ENCODE measurements around the gene ADAM8. TPM values are rescaled to one million over a fixed set of nuclear protein-coding genes. Genes with fewer than 3 reads are reported as not detected.

Gene ADAM8
- total RNA-seq, 1 donor = 84.9 TPM

GRCh38 chr10:133280391-133281059 lies 3.9 kb upstream of the ADAM8 start:
- Histone ChIP-seq H3K4me1 (ENCODE audit: insufficient read depth, low read length) (peaks cover 54% of the 10 kb centered on the region), H3K4me3 (ENCODE audit: low read length) (no peak overlapping the region), H3K27me3 (ENCODE audit: insufficient read depth, low read length) (no peaks in the 10 kb centered on the region), H3K9me3 (ENCODE audit: low read depth, low read length) (no peaks in the 10 kb centered on the region)

- Histone ChIP-seq H3K4me3 (ENCODE audit: low read length) (peak overlapping the region; percentile 22), H3K27me3 (ENCODE audit: insufficient read depth, low read length) (no peaks in the 10 kb centered on the region), H3K4me1 (ENCODE audit: insufficient read depth, low read length) (peaks cover 64% of the 10 kb centered on the region), H3K9me3 (ENCODE audit: low read depth, low read length) (no peaks in the 10 kb centered on the region)
Measured at GRCh38 chr10:133279326-133280226, 2.9 kb upstream of the ADAM8 start.

- H3K9me3 ChIP-seq (ENCODE audit: low read depth, low read length) = no peaks in the 10 kb centered on the region
- peaks cover 70% of the 10 kb centered on the region for H3K4me1 ChIP-seq (ENCODE audit: insufficient read depth, low read length)
- H3K4me3 ChIP-seq (ENCODE audit: low read length) = peak overlapping the region; percentile 22
- no peaks in the 10 kb centered on the region for H3K27me3 ChIP-seq (ENCODE audit: insufficient read depth, low read length)
Measured at GRCh38 chr10:133278577-133279265, 2.1 kb upstream of the ADAM8 start.

- Histone ChIP-seq H3K27me3 (ENCODE audit: insufficient read depth, low read length) (no peaks in the 10 kb centered on the region), H3K4me1 (ENCODE audit: insufficient read depth, low read length) (peaks cover 72% of the 10 kb centered on the region), H3K9me3 (ENCODE audit: low read depth, low read length) (no peaks in the 10 kb centered on the region), H3K4me3 (ENCODE audit: low read length) (peak overlapping the region; percentile 10)
Measured at GRCh38 chr10:133277993-133278576, 1.4 kb upstream of the ADAM8 start.

GRCh38 chr10:133277277-133277992 lies 767 bp upstream of the ADAM8 start:
- H3K4me1 ChIP-seq (ENCODE audit: insufficient read depth, low read length) = peaks cover 72% of the 10 kb centered on the region
- no peaks in the 10 kb centered on the region for H3K9me3 ChIP-seq (ENCODE audit: low read depth, low read length)
- H3K4me3 ChIP-seq (ENCODE audit: low read length) = no peak overlapping the region
- H3K27me3 ChIP-seq (ENCODE audit: insufficient read depth, low read length) = no peaks in the 10 kb centered on the region

GRCh38 chr10:133276100-133276434 lies 601 bp downstream of the ADAM8 start:
- Histone ChIP-seq H3K9me3 (ENCODE audit: low read depth, low read length) (no peaks in the 10 kb centered on the region), H3K4me1 (ENCODE audit: insufficient read depth, low read length) (peaks cover 72% of the 10 kb centered on the region), H3K4me3 (ENCODE audit: low read length) (peak overlapping the region; percentile 72), H3K27me3 (ENCODE audit: insufficient read depth, low read length) (no peaks in the 10 kb centered on the region)

- peak overlapping the region; percentile 72 for H3K4me3 ChIP-seq (ENCODE audit: low read length)
- H3K4me1 ChIP-seq (ENCODE audit: insufficient read depth, low read length) = peaks cover 70% of the 10 kb centered on the region
- H3K9me3 ChIP-seq (ENCODE audit: low read depth, low read length) = no peaks in the 10 kb centered on the region
- no peaks in the 10 kb centered on the region for H3K27me3 ChIP-seq (ENCODE audit: insufficient read depth, low read length)
Measured at GRCh38 chr10:133275684-133276092, 980 bp downstream of the ADAM8 start.

GRCh38 chr10:133274751-133275683 lies 1.7 kb downstream of the ADAM8 start:
- peak overlapping the region; percentile 72 for H3K4me3 ChIP-seq (ENCODE audit: low read length)
- peaks cover 63% of the 10 kb centered on the region for H3K4me1 ChIP-seq (ENCODE audit: insufficient read depth, low read length)
- no peaks in the 10 kb centered on the region for H3K27me3 ChIP-seq (ENCODE audit: insufficient read depth, low read length)
- no peaks in the 10 kb centered on the region for H3K9me3 ChIP-seq (ENCODE audit: low read depth, low read length)

- Histone ChIP-seq H3K4me1 (ENCODE audit: insufficient read depth, low read length) (peaks cover 49% of the 10 kb centered on the region), H3K9me3 (ENCODE audit: low read depth, low read length) (no peaks in the 10 kb centered on the region), H3K27me3 (ENCODE audit: insufficient read depth, low read length) (no peaks in the 10 kb centered on the region), H3K4me3 (ENCODE audit: low read length) (no peak overlapping the region)
Measured at GRCh38 chr10:133273534-133274143, 3.0 kb downstream of the ADAM8 start.

- no peaks in the 10 kb centered on the region for H3K27me3 ChIP-seq (ENCODE audit: insufficient read depth, low read length)
- no peak overlapping the region for H3K4me3 ChIP-seq (ENCODE audit: low read length)
- H3K9me3 ChIP-seq (ENCODE audit: low read depth, low read length) = no peaks in the 10 kb centered on the region
- H3K4me1 ChIP-seq (ENCODE audit: insufficient read depth, low read length) = peaks cover 43% of the 10 kb centered on the region
Measured at GRCh38 chr10:133272964-133273420, 3.7 kb downstream of the ADAM8 start.

- peaks cover 37% of the 10 kb centered on the region for H3K4me1 ChIP-seq (ENCODE audit: insufficient read depth, low read length)
- no peaks in the 10 kb centered on the region for H3K9me3 ChIP-seq (ENCODE audit: low read depth, low read length)
- H3K27me3 ChIP-seq (ENCODE audit: insufficient read depth, low read length) = no peaks in the 10 kb centered on the region
- no peak overlapping the region for H3K4me3 ChIP-seq (ENCODE audit: low read length)
Measured at GRCh38 chr10:133272301-133272963, 4.2 kb downstream of the ADAM8 start.

GRCh38 chr10:133271521-133272300 lies 5.0 kb downstream of the ADAM8 start:
- no peaks in the 10 kb centered on the region for H3K27me3 ChIP-seq (ENCODE audit: insufficient read depth, low read length)
- no peaks in the 10 kb centered on the region for H3K9me3 ChIP-seq (ENCODE audit: low read depth, low read length)
- no peak overlapping the region for H3K4me3 ChIP-seq (ENCODE audit: low read length)
- H3K4me1 ChIP-seq (ENCODE audit: insufficient read depth, low read length) = peaks cover 30% of the 10 kb centered on the region
